ENCODE data around the gene DEDD. TPM values are rescaled to one million over a fixed set of nuclear protein-coding genes. Genes with fewer than 3 reads are reported as not detected.
A peak's percentile ranks its signal among the peaks of the same experiment; 100 is the strongest.

DEDD gene
- total RNA-seq, 1 experiment from 2014 or later = 32.8 TPM

DNA sequence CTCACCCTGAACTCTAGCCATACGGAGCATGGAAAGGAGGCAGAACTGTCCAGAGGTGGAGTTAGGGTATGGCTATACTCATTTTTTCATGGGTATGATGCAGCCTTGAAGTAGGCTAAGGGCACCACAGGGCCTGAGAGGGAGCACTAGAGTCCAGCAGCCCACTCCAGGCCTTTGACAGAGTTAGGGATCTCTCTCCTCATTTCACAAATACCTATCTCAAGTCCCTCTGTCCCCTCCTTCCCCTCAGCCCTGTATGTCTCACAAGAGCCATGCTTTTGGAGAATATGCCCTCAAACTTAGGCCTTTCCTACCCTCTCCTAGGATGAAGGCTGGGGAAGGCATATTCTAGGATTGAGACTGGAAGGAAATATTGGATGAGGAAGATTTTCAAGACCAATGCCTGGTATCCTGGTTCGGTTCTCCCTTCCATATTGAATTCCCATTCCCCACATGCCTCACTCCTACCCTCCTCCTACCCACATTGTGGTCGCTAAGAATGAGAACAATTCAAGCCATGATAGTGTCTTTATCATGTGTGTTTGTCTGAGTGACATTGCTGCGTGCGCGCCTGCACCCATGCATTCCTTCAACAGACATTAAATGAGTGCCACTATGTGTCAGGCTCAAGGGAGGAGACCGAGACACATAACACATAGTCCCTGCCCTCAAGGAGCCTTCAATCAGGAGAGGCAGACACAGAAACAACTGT, 40.5 kb downstream of the DEDD start:
- peak overlapping the region; percentile 69 for H3K4me2 ChIP-seq (ENCODE audit: low read length)
- ChIA-PET CTCF (no interaction called here), POLR2A (interaction anchor here (0.8 kb wide), 1 partner anchor 8 kb away, joined by 3 read pairs; no protein-coding TSS in a partner anchor), RAD21 (ENCODE audit: low non-redundant PET in 1 of 2, low total read pairs in 2 of 2, uncharacterized antibody in 2 of 2, unreplicated experiment in 2 of 2) (no interaction called here)
- DNase-seq (ENCODE audit: low read depth, low spot score) (no peak), ATAC-seq (peak; percentile 27)
- H4K20me1 ChIP-seq (ENCODE audit: insufficient read depth) = no peaks in the 10 kb centered on the region
- H3K9me2 ChIP-seq (ENCODE audit: insufficient read depth) = no peaks in the 10 kb centered on the region
- H3K79me2 ChIP-seq (ENCODE audit: insufficient read depth, low read length) = no peaks in the 10 kb centered on the region
- H2AFZ ChIP-seq (ENCODE audit: low read depth, low read length, poor library complexity, severe bottlenecking) = no peak overlapping the region
- TF ChIP-seq, protein P1, sequence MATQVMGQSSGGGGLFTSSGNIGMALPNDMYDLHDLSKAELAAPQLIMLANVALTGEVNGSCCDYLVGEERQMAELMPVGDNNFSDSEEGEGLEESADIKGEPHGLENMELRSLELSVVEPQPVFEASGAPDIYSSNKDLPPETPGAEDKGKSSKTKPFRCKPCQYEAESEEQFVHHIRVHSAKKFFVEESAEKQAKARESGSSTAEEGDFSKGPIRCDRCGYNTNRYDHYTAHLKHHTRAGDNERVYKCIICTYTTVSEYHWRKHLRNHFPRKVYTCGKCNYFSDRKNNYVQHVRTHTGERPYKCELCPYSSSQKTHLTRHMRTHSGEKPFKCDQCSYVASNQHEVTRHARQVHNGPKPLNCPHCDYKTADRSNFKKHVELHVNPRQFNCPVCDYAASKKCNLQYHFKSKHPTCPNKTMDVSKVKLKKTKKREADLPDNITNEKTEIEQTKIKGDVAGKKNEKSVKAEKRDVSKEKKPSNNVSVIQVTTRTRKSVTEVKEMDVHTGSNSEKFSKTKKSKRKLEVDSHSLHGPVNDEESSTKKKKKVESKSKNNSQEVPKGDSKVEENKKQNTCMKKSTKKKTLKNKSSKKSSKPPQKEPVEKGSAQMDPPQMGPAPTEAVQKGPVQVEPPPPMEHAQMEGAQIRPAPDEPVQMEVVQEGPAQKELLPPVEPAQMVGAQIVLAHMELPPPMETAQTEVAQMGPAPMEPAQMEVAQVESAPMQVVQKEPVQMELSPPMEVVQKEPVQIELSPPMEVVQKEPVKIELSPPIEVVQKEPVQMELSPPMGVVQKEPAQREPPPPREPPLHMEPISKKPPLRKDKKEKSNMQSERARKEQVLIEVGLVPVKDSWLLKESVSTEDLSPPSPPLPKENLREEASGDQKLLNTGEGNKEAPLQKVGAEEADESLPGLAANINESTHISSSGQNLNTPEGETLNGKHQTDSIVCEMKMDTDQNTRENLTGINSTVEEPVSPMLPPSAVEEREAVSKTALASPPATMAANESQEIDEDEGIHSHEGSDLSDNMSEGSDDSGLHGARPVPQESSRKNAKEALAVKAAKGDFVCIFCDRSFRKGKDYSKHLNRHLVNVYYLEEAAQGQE (IDR thresholded peaks at IDR 0.05; ENCODE audit: low read depth) = no peak
- TF ChIP-seq, protein P2, sequence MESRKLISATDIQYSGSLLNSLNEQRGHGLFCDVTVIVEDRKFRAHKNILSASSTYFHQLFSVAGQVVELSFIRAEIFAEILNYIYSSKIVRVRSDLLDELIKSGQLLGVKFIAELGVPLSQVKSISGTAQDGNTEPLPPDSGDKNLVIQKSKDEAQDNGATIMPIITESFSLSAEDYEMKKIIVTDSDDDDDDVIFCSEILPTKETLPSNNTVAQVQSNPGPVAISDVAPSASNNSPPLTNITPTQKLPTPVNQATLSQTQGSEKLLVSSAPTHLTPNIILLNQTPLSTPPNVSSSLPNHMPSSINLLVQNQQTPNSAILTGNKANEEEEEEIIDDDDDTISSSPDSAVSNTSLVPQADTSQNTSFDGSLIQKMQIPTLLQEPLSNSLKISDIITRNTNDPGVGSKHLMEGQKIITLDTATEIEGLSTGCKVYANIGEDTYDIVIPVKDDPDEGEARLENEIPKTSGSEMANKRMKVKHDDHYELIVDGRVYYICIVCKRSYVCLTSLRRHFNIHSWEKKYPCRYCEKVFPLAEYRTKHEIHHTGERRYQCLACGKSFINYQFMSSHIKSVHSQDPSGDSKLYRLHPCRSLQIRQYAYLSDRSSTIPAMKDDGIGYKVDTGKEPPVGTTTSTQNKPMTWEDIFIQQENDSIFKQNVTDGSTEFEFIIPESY (IDR thresholded peaks at IDR 0.05; ENCODE audit: extremely low read depth, insufficient replicate concordance, low read length) = no peak
- no peak for TF ChIP-seq POLR2A (IDR thresholded peaks at IDR 0.05; ENCODE audit: borderline replicate concordance, extremely low read depth, insufficient read depth, insufficient read length)
- no peak for TF ChIP-seq CEBPB (IDR thresholded peaks at IDR 0.05; ENCODE audit: low read depth)
- no peak for TF ChIP-seq CBX3 (IDR thresholded peaks at IDR 0.05; ENCODE audit: low read depth)
- TF ChIP-seq, protein P3, sequence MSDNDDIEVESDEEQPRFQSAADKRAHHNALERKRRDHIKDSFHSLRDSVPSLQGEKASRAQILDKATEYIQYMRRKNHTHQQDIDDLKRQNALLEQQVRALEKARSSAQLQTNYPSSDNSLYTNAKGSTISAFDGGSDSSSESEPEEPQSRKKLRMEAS (IDR thresholded peaks at IDR 0.05) = no peak
- TF ChIP-seq, protein P4, sequence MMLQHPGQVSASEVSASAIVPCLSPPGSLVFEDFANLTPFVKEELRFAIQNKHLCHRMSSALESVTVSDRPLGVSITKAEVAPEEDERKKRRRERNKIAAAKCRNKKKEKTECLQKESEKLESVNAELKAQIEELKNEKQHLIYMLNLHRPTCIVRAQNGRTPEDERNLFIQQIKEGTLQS (IDR thresholded peaks at IDR 0.05) = no peak
- TF ChIP-seq POLR2AphosphoS5 (IDR thresholded peaks at IDR 0.05; ENCODE audit: low read depth, low read length) = no peak
- TF ChIP-seq SRF (IDR thresholded peaks at IDR 0.05; ENCODE audit: low read depth) = no peak
- TF ChIP-seq ZFX (IDR thresholded peaks at IDR 0.05) = no peak
- H3K9ac ChIP-seq (ENCODE audit: low read length) = 0 out of 2 replicates have a peak overlapping the region, but pooled peaks have one; percentile 27
- no peaks in the 10 kb centered on the region for H3K36me3 ChIP-seq (ENCODE audit: control insufficient read depth in 1 of 2, insufficient read depth in 2 of 2, low read length in 2 of 2)
- BruUV-seq (replicated peaks) = no TSS peak
- 0 out of 4 replicates have a peak overlapping the region, but pooled peaks of 1 of the 2 experiments have one; percentile 22 for H3K4me3 ChIP-seq (replicated peaks in 1 of 2; ENCODE audit: low read depth in 1 of 2, low read length in 2 of 2)
- H3K27ac ChIP-seq (ENCODE audit: low read depth, low read length) = no peak overlapping the region
- peaks cover 11 to 58% of the 10 kb centered on the region in 2 experiments for H3K4me1 ChIP-seq (ENCODE audit: control insufficient read depth in 1 of 2, insufficient read depth in 2 of 2, low read length in 2 of 2)
- intact Hi-C loops (cut with micrococcal nuclease) = no loop called here
- no peaks in the 10 kb centered on the region for H3K27me3 ChIP-seq (ENCODE audit: insufficient read depth, low read length)
- H3K9me3 ChIP-seq (ENCODE audit: control insufficient read depth in 1 of 2, insufficient read depth in 1 of 2, low read depth in 1 of 2, low read length in 2 of 2) = no peaks in the 10 kb centered on the region

Measured in HCT116 (cell line).